Pons (tissue), 1 donor: ENCODE data around the gene KREMEN1.
"Not testable (repeated sequence)": the region's sequence is repeated elsewhere in the genome, so short reads cannot be mapped to it uniquely, and the experiment has no call there.

Source experiments
- DNase-seq: peaks from one replicate; pipeline ENCODE4 v3.0.0-alpha.2; 2016; ENCODE audit warnings: low spot score

KREMEN1 gene

GRCh38 chr22:29103121-29103520 is 30.3 kb downstream of the KREMEN1 start:
- no peak for DNase-seq

GRCh38 chr22:29105468-29105867 is 32.6 kb downstream of the KREMEN1 start:
- DNase-seq, result no peak

- DNase-seq, result no peak
These were observed 34.0 kb downstream of the KREMEN1 start for GRCh38 chr22:29106839-29107238.

GRCh38 chr22:29108137-29108536 is 35.3 kb downstream of the KREMEN1 start:
- DNase-seq, result no peak

GRCh38 chr22:29109822-29110221 is 37.0 kb downstream of the KREMEN1 start:
- no peak for DNase-seq

GRCh38 chr22:29110946-29111345 is 38.1 kb downstream of the KREMEN1 start:
- DNase-seq, result no peak

- peak; percentile 56 for DNase-seq
These were observed 39.3 kb downstream of the KREMEN1 start for GRCh38 chr22:29112121-29112520.

GRCh38 chr22:29112681-29113080 is 39.8 kb downstream of the KREMEN1 start:
- DNase-seq, result no peak

GRCh38 chr22:29113319-29113718 is 40.5 kb downstream of the KREMEN1 start:
- peak; percentile 22 for DNase-seq

GRCh38 chr22:29114392-29114791 is 41.6 kb downstream of the KREMEN1 start:
- DNase-seq, result no peak

- DNase-seq, result no peak
These were observed 43.0 kb downstream of the KREMEN1 start for GRCh38 chr22:29115682-29116288.

GRCh38 chr22:29116397-29117123 is 43.7 kb downstream of the KREMEN1 start:
- no peak for DNase-seq

- DNase-seq, result no peak
These were observed 45.1 kb downstream of the KREMEN1 start for GRCh38 chr22:29117799-29118477.

GRCh38 chr22:29120098-29120912 is 47.5 kb downstream of the KREMEN1 start:
- not testable (repeated sequence) for DNase-seq

- DNase-seq, result no peak
These were observed 48.3 kb downstream of the KREMEN1 start for GRCh38 chr22:29121124-29121523.

GRCh38 chr22:29122041-29122440 is 49.2 kb downstream of the KREMEN1 start:
- no peak for DNase-seq

- no peak for DNase-seq
These were observed 52.1 kb downstream of the KREMEN1 start for GRCh38 chr22:29124777-29125442.

- no peak for DNase-seq
These were observed 52.6 kb downstream of the KREMEN1 start for GRCh38 chr22:29125443-29125778.

- DNase-seq, result no peak
These were observed 53.0 kb downstream of the KREMEN1 start for GRCh38 chr22:29125844-29126243.

- DNase-seq, result no peak
These were observed 54.0 kb downstream of the KREMEN1 start for GRCh38 chr22:29126670-29127395.
